Astrocyte of the spinal cord (primary cell): ENCODE data around the gene ZNF280D.
A peak's percentile ranks its signal among the peaks of the same experiment; 100 is the strongest.

Experiments
- DNase-seq: peaks from one replicate; pipeline ENCODE4 v3.0.0; 2011; ENCODE audit warnings: low read depth, low spot score
- H3K4me3 ChIP-seq: 2 replicates; pipeline ENCODE4 v1.5.1; 2011; ENCODE audit warnings: low read depth, mild to moderate bottlenecking, low read length, moderate library complexity
- CTCF ChIP-seq: IDR thresholded peaks from 2 replicates; pipeline ENCODE4 v1.5.1; 2012; ENCODE audit warnings: low read depth, mild to moderate bottlenecking, low read length, inconsistent platforms
- in situ Hi-C: cut with HindIII; loops from 2 replicates; pipeline ENCODE4 v1.10.0; 2017; ENCODE audit warnings: low sequenced_read_pairs

The ZNF280D gene

GRCh38 chr15:56639631-56640030, 93.7 kb downstream of the ZNF280D start:
- DNase-seq = no peak
- no peak for TF ChIP-seq CTCF
- no peak overlapping the region for H3K4me3 ChIP-seq
- in situ Hi-C loops = no loop called here

- no peak overlapping the region for H3K4me3 ChIP-seq
- in situ Hi-C loops = no loop called here
- TF ChIP-seq CTCF = no peak
Observed at GRCh38 chr15:56631765-56632164, 101.5 kb downstream of the ZNF280D start.

GRCh38 chr15:56628893-56629532, 104.3 kb downstream of the ZNF280D start:
- no peak overlapping the region for H3K4me3 ChIP-seq
- DNase-seq = peak; percentile 6
- in situ Hi-C loops = no loop called here
- TF ChIP-seq CTCF = no peak

More at GRCh38 chr15:56631765-56632164, 101.5 kb downstream of the ZNF280D start:
- DNase-seq = no peak

GRCh38 chr15:56619887-56620286, 113.4 kb downstream of the ZNF280D start:
- no peak for TF ChIP-seq CTCF
- in situ Hi-C loops = no loop called here
- no peak for DNase-seq
- H3K4me3 ChIP-seq = no peak overlapping the region

GRCh38 chr15:56617628-56618027, 115.7 kb downstream of the ZNF280D start:
- H3K4me3 ChIP-seq = no peak overlapping the region
- TF ChIP-seq CTCF = no peak
- in situ Hi-C loops = no loop called here
- no peak for DNase-seq

- H3K4me3 ChIP-seq = no peak overlapping the region
- DNase-seq = no peak
- in situ Hi-C loops = no loop called here
- TF ChIP-seq CTCF = no peak
Observed at GRCh38 chr15:56616551-56616950, 116.8 kb downstream of the ZNF280D start.
